Hematopoietic multipotent progenitor cell treated with erythropoietin and hydrocortisone succinate and interleukin-3 and kit ligand, for 17 days (in vitro differentiated cells): ENCODE measurements around the gene HEBP1.

Experiments
- DNase-seq: peaks from one replicate; pipeline ENCODE4 v3.0.0-alpha.2; 2015; ENCODE audit warnings: low spot score

The HEBP1 gene

GRCh38 chr12:12951504-12951903 is 48.6 kb downstream of the HEBP1 start:
- no peak for DNase-seq

- DNase-seq: no peak
These were observed 52.2 kb downstream of the HEBP1 start for GRCh38 chr12:12947902-12948301.

DNA sequence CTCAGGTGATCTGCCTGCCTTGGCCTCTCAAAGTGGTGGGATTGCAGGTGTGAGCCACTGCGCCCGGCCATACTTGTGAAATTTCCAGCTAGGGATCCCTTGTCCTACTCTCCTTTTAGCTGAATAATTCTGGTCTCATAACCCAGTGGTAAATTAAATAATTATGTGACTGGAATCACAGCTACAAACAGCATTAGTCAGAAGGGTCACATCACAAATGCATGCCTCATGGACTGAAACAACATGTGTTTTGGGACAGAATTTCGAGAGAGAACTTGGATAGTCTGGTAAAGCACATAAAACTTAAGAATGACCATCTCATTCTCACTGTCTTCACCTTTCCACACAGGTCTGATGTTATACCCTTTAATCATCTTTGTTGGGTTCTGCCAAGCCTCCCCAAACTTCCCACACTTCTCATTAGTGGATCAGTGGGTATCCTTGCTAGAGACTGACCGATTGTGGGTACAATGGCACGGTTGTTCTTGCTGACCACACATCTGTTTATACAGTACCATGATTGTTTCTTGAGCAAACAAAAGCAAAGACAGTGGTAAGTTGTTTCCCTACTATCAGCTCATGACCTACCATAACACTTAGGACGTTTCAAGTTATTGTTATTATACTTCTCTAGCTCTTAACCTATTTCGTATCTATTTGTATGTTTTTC is 53.2 kb downstream of the HEBP1 start:
- no peak for DNase-seq

DNA sequence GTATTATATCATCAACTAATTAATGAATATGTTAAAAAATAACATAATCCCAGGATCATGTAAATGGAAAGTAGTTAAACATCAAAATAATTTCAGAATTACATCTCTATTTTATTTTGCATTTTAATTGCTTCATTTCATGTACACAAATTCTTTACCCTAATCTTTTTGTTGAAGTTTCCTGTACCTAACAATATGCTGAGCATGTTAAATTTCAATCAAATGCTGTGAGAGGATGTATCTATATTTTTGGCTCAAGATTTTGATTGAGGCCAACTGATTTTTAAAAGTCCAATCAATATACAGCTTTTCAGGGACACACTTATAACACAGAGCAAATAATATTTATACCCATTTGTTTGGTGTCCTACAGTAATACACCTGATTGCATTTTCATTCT is 54.5 kb downstream of the HEBP1 start:
- DNase-seq: no peak

DNA sequence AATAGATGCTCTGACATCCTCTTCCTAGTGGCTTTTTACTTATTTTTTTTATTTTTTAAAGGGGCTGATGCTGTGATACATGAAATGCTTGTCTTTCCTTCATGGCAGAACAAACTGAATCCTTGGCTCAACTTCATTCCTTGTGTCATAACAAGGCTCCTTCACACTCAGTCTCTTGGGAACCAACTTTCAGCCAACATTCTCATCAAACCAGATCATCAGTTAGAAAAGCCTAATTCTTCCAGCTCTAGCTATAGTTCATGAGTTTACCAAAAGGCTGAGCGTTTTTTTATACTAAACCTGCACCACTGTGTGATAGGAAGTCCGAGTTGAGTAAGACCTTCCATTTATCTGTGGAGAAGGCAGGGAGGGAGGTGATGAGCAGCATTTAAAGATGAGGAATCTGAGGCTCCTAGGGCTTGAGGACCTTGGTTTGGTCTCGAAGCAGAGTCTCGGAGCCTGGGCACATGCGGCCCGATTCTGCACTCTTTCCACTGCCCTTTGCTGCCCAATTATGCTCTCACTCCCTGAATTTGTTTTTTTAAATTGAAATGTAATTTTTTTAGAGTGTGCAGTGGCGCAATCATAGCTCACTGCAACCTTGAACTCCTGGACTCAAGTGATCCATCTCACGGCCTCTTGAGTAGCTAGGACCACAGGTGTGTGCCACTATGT is 56.3 kb downstream of the HEBP1 start:
- no peak for DNase-seq

- DNase-seq: no peak
These were observed 58.4 kb downstream of the HEBP1 start for GRCh38 chr12:12941450-12942350.

GRCh38 chr12:12939888-12940287 is 60.2 kb downstream of the HEBP1 start:
- no peak for DNase-seq

- DNase-seq: no peak
These were observed 61.5 kb downstream of the HEBP1 start for GRCh38 chr12:12938541-12938940.

DNA sequence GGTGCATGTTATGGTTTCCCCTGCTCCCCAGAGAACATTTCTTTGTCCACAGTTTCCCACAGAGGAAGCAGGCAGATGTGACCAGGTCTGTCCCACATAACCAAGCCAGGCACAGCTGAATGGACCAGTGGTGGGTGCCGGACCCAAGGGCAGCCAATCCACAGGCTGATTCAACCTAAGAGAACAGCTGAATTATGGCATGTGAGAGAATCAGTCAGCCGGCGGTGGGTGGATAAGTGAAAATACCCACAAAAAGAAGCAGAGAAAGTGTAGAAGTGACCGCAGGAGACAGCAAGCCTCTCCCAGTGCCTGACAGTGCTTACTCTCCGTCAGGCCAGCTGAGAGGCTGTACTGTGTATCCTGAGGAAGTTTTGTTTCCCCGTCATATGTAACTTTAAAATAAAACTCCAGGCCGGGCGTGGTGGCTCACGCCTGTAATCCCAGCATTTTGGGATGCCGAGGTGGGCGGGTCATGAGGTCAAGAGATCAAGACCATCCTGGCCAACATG is 63.0 kb downstream of the HEBP1 start:
- DNase-seq: no peak

DNA sequence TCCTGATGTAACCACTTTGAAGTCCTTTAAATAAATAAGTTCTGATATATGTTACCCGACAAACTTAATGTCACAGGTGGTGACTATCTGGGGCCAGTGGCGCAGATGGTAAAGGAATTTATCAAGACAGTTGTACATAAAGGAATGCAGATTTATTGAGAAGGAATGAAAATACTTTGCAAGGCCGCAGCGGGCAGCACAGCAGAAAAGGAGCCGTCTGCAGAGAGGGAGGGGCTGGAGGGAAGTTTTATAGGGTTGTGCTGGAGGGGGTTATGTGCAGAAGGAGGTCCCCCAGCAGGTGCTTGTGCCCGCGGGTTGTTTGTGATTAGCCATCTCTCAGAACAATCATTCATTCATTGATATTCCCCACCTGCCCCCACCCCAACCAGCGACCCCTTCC is 65.5 kb downstream of the HEBP1 start:
- no peak for DNase-seq

DNA sequence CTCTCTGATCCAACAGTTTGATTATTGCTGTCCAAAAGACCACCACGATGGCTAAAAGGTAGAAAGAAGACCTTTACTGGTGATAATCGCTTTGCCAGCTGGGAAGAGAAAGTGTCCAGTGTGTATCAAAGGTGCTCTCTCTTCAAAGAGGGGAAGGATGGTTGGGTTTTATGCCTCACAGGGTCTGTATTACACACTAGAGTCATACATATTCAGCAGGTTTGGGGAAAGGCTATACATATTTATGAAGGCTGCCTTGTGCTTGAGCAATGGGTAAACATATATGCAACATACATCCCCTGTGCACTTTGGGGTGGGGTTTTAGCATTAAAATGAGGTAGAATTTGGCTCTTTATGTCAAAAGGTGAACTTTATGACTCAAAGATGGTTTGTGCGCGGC is 66.3 kb downstream of the HEBP1 start:
- DNase-seq: no peak

- DNase-seq: no peak
These were observed 69.3 kb downstream of the HEBP1 start for GRCh38 chr12:12930633-12931219.

GRCh38 chr12:12929696-12930095 is 70.4 kb downstream of the HEBP1 start:
- no peak for DNase-seq

DNA sequence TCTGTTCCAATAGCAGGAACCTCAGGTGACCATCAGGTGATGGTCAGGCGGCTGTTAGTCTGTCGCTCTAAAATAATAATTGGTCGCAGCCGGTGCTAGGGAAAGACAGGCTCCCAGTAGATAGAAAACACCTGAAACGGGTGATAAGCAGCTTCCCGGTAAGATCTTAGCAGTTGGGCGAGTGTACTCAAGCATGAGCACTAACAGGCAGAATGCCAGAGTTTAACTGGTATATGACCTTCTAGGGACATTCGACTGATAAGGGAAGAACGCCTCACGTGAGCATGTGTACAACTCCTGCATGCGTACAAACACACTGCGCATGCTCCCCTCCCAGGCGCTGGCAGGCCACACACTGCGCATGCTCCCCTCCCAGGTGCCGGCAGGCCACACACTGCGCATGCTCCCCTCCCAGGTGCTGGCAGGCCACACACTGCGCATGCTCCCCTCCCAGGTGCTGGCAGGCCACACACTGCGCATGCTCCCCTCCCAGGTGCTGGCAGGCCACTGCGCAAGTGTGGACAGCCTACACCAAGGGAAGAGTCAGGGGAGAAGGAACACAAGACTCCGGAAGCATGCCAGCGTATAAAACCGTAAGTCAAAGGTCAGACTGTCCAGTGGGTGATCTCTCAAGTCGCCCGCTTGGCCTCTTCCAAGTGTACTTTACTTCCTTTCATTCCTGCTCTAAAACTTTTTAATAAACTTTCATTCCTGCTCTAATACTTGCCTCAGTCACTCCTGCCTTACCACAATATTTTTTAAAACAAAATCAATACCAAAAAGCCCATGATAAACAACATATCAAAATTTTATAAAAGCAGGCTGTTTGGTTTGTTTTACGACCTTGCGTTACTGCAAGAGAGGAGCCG is 72.6 kb downstream of the HEBP1 start:
- peak; percentile 83 for DNase-seq

GRCh38 chr12:12926571-12927071 is 73.4 kb downstream of the HEBP1 start:
- no peak for DNase-seq

DNA sequence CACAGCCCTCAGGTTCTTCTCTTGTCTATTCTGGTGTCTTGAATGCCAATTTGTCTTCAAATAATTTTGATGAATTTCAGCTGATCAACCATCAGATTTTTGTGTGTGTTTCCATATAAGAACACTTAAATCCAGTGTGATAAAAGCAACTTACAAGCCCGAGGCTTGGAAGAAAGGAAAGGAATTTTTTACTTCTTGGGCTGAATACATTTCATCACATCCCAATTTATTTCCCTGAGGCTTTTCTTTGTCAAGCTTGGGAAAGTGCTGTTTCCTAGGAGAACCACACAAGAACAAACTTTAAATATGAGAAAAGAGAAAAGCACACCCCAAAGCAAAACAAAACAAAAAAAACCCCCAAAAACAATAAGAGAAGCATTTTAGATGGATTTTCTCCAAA is 74.7 kb downstream of the HEBP1 start:
- no peak for DNase-seq
